K562 treated with DMSO at 1 percent for 24 hours (cell line): ENCODE results near the gene TMEFF2. TPM values are rescaled to one million over a fixed set of nuclear protein-coding genes. Genes with fewer than 3 reads are reported as not detected.

Experiments
- total RNA-seq: library from RNA; unstranded; fragments of 300-600 nt; gene quantifications from 2 replicates; pipeline ENCODE4 v1.2.3, GENCODE V29; 2022; ENCODE audit warnings: low read depth; ENCODE audit not compliant: insufficient read depth

TMEFF2 gene, protein sequence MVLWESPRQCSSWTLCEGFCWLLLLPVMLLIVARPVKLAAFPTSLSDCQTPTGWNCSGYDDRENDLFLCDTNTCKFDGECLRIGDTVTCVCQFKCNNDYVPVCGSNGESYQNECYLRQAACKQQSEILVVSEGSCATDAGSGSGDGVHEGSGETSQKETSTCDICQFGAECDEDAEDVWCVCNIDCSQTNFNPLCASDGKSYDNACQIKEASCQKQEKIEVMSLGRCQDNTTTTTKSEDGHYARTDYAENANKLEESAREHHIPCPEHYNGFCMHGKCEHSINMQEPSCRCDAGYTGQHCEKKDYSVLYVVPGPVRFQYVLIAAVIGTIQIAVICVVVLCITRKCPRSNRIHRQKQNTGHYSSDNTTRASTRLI
- total RNA-seq: not detected in 2 replicates

DNA sequence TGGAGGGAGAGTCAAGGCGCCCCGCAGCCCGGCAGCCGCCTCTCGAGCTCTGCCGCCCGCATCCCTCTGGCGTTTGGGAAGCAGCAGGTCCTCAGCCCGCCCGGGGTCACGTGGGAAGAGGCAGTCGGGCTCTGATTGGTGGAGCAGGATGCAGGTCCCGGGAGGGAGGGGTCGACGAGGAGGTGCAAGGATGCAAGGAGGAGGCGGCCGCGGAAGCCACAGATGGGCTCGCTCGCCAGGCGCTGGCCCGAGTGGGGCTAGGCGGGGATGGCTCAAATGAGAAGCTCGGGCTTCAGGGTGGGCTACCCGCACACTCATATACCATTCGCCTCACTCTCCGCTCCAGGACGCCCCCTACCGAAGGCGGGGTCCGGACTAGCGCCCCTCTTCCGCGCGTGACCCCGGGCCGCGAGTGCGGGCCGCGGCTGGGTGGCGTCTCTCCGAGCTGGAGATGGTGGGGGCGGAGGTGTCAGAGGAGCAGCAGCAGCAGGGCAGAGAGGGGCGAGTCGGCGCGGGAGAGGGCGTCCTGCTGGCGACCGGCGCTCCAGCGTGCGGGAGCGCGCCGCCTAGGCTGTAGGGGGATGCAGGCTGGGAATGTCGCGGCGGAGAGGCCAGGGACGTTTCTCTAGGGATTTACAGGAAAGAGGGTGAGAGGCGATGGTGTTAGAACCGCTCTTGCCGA, at the start of gene TMEFF2:
TMEFF2 (minus strand) TSS at position 68 of the 682 bp plus-strand sequence. CDS start 409 bp downstream, outside the sequence.

